HG02943 (cell line): Measurements from ENCODE around the gene RGMB.

Experiments
- ATAC-seq: cut with Tn5 transposase; IDR thresholded peaks from one replicate; pipeline ENCODE4 v1.9.1; 2021; ENCODE audit warnings: mild to moderate bottlenecking, low read depth, moderate library complexity; ENCODE audit not compliant: unreplicated experiment

The RGMB gene

GRCh38 chr5:98783051-98783649 lies 9.7 kb downstream of the RGMB start:
- no peak for ATAC-seq

DNA sequence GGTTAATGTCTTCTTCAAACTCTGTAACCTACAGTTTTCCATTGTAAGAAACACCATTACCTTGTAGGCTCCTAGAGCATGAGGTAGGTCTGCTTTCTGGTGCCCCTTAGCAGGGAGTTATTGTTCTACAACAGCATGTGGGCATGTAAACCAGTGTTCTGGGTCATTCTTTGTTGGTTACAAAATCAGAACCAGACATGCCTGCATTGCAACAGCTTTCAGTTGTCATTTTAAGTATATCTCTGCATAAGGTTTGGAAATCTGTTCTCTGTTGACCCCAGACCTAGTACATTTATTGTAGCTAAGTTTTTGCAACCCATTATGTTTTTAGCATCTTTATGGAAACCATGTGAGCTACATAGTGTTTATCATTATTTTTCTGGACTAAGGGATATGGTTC lies 10.9 kb downstream of the RGMB start:
- ATAC-seq = no peak

DNA sequence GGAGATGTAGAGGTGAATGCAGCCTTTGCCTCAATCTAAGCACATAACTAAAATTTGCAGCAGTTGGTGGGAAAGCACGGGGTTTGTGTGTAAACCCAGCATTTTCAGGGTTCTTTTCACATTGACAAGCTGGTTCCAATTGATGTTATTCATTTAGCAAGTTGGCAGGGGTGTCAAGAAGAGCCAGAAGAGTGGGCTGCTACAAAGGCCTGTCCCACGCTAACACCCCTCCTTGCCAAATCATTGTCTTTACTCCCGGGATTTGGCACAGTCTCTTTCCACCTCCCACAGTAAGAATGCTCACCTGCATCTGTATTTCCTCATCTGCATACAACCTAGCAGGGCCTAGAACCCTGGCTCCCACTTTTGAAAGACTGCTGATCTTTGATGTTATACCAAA lies 11.8 kb downstream of the RGMB start:
- no peak for ATAC-seq

GRCh38 chr5:98786191-98786853 lies 12.9 kb downstream of the RGMB start:
- no peak for ATAC-seq

GRCh38 chr5:98787131-98787719 lies 13.8 kb downstream of the RGMB start:
- ATAC-seq = no peak

- no peak for ATAC-seq
These were observed 15.6 kb downstream of the RGMB start for GRCh38 chr5:98789029-98789428.

- ATAC-seq = no peak
These were observed 17.6 kb downstream of the RGMB start for GRCh38 chr5:98791001-98791519.

GRCh38 chr5:98791898-98792580 lies 18.6 kb downstream of the RGMB start:
- no peak for ATAC-seq

GRCh38 chr5:98793223-98793622 lies 19.8 kb downstream of the RGMB start:
- no peak for ATAC-seq

- ATAC-seq = no peak
These were observed 20.5 kb downstream of the RGMB start for GRCh38 chr5:98794001-98794400.

GRCh38 chr5:98794414-98795080 lies 21.1 kb downstream of the RGMB start:
- no peak for ATAC-seq

DNA sequence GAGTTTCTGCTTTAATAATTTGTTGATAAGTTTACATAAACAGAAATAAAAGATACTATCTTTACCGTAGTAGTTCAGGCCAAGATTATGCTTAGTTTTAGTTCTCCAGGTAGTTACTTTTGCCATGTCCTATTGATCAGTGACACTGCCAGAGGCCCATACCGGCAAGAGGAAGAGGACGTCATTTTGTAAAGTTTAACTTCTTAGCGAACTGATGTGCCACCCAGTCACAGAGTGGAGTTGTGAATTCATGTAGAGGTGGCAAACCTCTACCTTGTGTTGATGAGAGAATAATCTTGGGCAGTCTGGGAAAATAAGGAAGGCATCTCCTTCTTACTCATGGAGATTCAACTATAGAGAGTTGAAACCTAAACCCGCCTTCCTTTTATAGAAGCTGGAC lies 21.8 kb downstream of the RGMB start:
- ATAC-seq = no peak

DNA sequence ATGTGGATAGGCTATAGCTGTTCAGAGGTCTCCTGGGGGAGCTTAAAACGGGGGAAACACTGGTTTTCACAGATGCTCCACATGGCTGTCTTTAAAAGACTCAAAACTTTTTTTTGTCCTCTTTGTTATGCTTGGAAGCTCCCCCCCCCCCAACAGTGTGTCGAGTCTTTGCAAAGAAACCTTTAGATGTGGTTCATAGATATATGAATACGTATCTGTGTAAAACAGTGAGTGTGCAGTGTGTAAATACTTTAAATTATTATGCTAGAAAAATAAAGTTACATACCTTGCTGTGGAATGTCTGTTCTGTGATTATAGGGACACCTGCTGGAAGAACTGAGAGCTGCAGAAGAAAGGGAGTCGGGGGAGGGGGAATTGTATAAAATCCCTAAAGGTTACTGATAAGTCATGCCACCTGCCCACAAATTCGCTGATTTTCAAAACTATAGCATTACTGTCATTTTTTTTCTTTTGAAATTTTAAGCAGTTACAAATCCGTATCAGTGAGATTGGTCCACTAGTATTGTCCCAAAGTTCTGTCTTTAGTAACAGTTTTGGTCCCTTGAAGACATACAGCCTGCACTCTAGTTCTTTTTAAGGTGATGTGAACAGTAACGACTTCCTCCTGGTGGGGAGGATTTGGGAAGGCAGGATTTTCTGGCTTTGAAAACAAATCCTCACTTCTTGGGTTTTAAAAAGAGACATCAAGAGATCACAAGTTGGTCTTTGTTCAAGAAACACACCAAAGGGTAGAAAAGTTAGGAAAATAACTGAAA lies 22.9 kb downstream of the RGMB start:
- ATAC-seq = no peak

GRCh38 chr5:98798371-98798770 lies 24.9 kb downstream of the RGMB start:
- ATAC-seq = no peak

- ATAC-seq = no peak
These were observed 25.4 kb downstream of the RGMB start for GRCh38 chr5:98798847-98799246.

DNA sequence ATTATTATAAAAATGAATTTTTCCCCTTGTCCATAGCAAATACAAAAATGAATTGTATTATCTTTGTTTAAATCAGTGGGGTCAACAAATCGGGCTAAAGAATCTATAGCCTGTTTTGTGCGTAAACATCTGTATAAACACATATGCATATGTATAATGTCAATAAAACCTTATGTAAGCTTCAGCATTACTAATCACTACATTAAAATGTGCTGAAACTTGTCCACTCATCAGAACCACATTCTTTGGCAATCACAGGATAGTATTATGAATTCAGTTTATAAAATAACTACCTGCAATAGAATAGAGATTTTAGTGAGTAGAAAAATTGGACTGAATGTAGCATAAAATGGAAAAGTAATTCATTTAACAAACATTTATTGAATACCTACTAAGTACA lies 30.6 kb downstream of the RGMB start:
- no peak for ATAC-seq

DNA sequence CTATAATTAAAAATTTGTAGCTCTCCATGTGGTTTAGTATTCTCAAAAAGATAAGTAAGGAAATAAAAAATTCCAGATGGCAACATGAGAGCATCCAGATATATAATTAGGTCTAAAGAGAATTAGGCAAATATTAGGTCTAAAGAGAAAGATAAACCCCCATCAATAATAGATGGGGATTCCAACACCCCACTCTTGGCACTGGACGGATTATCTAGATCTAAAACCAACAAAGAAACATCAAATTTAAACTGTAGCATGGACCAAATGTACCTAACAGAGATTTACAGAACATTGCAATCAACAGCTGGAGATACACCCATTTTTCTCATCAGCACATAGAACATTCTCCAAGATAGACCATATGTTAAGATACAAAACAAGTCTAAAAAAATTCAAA lies 31.6 kb downstream of the RGMB start:
- no peak for ATAC-seq

- ATAC-seq = no peak
These were observed 34.3 kb downstream of the RGMB start for GRCh38 chr5:98807806-98808205.

DNA sequence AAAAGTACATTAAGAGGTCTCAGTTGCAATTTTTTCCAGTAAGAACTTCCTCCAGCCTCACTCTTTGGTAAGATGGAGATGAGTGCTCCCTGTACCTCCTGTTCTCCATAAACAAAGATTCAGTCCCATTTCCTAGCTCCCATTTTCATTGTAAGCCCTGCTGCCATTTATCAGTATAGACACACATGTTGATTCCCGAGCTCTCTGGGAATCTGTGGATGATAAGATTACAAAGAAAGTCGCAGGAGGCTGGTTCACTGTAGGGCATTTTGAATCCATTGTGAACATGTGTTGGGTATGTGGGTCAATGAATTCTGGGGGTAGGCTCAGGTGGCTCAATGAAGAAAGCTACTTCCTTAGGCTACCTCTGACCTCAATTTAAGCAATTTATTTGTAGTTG lies 36.7 kb downstream of the RGMB start:
- ATAC-seq = no peak

DNA sequence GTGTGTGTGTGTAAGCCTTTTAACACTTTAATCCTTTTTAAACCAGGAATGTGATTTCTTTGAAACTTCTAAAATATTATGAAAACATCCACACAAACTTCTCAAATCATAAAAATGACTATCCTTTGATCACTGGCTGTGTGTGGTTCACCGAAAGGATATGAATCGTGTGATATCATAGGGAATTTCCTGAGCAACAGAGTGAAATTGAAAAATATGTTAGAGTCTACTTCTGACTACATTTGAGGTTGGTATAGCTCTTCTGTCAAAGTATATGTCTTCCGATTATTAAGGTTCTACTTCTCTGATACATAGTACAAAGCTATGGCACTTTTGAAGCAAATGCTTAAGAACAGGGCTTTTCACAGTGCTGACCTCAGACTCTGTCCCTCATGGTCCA lies 40.3 kb downstream of the RGMB start:
- ATAC-seq = no peak
